UCSD-AML1 (cell line): ENCODE measurements around the gene RPL39L.
"Not testable (repeated sequence)": the region's sequence is repeated elsewhere in the genome, so short reads cannot be mapped to it uniquely, and the experiment has no call there.

Experiments
- DNase-seq: peaks from one replicate; lab custom pipeline; 2025; ENCODE audit not compliant: unreplicated experiment; lab: John Stamatoyannopoulos, UW

RPL39L gene

GRCh38 chr3:187139126-187139894, at the start of gene RPL39L:
RPL39L (minus strand) TSS chr3:187139496; CDS start chr3:187121300, 18,196 bp downstream.
- DNase-seq, result no peak

- no peak for DNase-seq
Observed at GRCh38 chr3:187188931-187189330, 49.6 kb upstream of the RPL39L start.

DNA sequence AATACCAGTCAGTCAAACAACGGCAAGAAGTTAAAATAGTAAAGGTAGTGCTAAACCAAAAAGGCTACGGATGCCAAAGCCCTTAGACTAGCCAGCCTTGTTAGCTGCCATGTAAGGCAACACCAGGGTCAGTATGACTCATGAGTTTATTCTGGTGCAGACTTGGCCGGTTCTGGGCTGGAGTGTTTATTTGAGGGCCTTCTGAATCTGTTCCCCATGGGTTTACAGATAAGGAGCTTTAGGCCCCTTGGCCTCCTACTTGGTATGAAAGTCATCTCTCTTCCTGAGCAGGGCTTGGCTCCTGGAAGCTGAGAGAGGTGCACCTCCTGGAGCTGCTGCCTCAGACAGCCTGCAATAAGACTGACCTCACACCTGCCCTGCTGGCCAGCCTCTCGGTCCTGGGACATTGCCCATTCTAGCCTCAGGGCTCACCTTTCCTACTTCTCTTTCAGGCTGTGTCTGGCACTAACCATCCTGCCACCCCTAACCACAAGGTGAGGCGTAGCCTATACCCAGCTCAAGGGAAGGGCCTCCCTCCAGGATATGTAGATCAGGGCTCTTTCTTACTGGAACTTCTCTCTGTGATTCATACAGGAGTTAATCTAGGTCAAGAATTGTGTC, 47.6 kb upstream of the RPL39L start:
- no peak for DNase-seq

DNA sequence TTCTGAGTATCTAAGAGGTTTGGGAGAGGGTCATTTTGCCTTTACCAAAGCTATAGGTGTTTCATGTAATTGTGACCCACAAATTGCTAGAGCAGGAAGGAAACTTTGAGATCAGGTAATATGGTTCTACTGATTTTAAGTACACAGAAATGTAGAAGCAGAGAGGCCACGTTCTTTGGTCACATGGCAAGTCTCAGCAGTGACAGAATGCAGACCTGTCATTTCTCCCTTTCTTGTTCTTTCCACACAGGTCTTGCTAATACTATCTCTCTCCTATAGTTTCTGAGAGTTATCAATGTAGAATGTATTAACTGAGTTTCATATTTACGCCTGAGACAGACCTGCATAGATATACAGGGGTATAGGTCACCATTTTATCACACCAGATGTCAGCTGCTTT, 47.1 kb upstream of the RPL39L start:
- DNase-seq, result no peak

GRCh38 chr3:187185759-187186158, 46.5 kb upstream of the RPL39L start:
- no peak for DNase-seq

DNA sequence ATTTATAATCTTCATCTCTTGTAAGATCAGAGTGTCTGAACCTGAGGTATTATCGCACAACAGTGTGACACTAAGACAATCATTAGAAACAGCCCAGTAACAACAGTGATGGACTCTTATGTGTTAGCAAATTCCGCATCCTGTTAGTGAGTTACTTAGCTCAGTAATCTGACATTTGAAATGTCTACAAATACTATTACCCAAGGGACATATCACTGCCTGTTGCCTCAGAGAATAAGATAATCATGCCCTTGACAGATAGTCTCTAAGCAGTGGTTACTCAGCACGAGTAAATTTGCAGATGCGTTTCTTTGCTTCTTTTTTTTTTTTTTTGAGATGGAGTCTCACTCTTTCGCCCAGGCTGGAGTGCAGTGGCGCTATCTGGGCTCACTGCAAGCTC, 44.6 kb upstream of the RPL39L start:
- DNase-seq, result no peak

GRCh38 chr3:187183210-187183862, 44.0 kb upstream of the RPL39L start:
- peak; percentile 47 for DNase-seq

GRCh38 chr3:187181454-187182170, 42.3 kb upstream of the RPL39L start:
- DNase-seq, result no peak

DNA sequence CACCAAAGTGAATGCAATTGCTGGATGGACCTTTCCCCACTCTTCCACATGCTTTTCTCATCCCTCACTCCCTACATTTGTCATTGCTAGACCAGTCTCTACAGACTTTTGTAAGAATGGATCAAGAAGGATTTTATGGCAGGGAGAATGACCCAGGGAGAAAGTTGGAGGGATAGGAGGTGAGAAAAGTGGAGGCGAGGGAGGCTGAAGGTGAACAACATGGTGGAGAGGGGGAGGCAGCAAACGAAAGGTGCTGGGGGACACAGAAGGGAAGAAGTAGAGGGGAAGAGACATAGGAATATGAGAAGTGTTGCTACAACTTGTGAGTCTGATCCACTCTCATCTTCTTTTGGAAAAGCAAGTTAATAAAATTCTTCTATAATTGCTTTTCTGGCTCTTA, 33.6 kb upstream of the RPL39L start:
- no peak for DNase-seq

DNA sequence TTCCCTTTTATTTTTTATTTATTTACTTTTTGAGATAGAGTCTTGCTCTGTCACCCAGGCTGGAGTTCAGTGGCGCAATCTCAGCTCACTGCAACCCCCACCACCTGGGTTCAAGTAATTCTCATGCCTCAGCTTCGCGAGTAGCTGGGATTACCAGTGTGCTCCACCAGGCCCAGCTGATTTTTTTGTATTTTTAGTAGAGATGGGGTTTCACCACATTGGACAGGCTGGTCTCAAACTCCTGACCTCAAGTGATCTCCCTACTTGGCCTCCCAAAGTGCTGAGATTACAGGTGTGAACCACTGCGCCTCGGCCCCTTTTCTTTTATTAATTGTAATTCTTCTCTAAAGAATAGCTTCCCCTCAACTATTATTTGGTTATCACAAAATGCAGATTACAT, 31.6 kb upstream of the RPL39L start:
- not testable (repeated sequence) for DNase-seq

DNA sequence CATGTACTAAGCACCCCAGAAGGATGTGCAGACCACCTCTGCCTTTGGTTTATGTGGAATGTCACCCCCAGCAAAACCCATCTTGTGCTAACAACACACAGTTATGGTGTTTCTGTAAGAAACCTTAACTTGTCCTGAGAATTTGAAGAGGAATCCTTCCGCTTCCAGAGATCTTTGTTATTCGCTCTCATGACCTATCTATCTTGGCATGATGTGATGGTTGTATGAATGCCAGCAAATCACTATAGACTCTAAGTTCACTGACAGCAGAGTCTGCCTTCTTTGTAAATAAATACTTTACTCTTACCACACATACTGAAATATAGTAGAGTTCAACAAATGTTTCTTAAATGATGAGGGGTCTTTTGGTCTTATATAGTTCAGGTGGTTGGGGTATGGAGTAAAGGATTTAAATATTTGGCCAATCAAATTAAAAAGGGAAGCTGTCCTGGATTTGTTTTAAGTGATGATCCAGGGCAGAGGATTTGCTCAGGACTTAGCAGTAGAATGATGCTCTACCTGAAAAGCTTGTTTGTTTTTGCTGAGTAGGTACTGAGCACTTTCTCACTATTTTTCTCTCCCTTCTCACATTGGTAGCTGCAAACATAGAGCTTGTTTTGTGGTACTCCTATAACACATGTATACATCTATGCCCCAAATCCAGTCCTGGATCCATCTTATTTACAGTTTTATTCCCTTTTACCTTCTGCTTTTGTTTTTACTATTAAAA, 30.1 kb upstream of the RPL39L start:
- no peak for DNase-seq

DNA sequence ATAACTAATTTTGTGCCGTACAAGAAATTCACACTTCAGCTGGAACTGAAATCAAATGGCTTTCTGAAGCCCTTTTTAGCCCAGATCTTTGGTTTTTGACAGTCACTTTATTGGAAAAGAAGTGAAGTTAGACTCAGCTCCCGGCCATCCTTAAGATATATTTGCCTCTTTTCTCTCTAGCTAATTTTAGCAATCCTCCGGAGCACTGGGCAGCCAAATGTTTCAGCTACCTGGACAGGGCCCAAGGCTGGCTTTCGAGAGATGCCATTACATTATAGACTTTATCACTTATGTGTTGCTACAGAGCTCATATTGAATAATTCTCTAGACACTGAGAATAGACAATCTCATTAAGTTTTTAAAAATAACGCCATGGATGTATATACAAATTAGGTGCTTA, 28.5 kb upstream of the RPL39L start:
- no peak for DNase-seq

DNA sequence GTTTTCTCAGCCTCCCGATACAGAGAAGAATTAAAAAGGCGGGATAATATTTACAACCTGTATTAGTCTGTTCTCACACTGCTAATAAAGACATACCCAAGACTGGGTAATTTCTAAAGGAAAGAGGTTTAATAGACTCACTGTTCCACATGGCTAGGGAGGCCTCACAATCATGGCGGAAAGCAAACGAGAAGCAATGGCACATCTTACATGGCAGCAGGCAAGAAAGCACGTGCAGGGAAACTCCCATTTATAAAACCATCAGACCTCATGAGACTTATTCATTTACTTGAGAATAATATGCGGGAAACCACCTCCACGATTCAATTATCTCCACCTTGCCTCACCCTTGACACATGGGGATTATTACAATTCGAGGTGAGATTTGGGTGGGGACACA, 27.5 kb upstream of the RPL39L start:
- DNase-seq, result no peak

DNA sequence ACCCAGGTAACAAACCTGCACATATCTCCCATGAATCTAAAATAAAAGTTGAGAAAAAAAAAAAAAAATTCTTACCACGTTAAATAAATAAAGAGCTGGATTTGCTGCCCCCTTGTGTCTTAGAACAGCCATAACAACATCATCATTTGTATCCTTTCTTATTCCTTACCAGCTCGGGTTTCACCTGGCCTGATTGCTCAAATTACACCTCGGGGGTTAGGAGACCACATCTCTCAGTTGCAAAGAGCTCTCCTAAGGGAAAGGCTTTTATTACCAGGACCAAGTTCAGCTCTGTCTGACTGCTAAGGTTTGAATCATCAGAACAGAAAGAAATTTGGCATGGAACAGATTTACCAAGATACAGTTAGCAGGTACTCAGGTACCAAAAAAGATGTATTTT, 25.8 kb upstream of the RPL39L start:
- DNase-seq, result no peak

- DNase-seq, result no peak
Observed at GRCh38 chr3:187162265-187162953, 23.1 kb upstream of the RPL39L start.

- no peak for DNase-seq
Observed at GRCh38 chr3:187161556-187161955, 22.3 kb upstream of the RPL39L start.

- peak; percentile 30 for DNase-seq
Observed at GRCh38 chr3:187150599-187150998, 11.3 kb upstream of the RPL39L start.

DNA sequence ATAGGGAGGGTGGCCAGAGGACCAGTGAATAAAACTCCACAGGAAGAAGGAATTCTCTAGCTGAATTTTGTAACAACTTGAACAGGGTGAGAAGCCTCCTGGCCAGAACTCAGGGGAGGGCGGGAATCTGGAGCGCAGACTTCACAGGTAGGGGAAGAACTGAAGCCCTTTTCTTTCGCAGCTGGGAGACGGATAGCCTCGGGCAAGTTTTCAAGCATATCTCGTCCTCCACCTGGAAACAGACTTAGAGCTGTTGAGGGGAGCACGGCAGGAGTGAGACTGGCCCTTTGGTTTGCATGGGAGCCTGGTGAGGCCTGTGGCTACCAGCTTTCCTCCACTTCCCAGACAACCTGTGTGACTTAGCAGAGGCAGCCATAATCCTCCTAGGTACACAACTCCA, 10.9 kb upstream of the RPL39L start:
- no peak for DNase-seq

GRCh38 chr3:187146389-187146788, 7.1 kb upstream of the RPL39L start:
- no peak for DNase-seq

DNA sequence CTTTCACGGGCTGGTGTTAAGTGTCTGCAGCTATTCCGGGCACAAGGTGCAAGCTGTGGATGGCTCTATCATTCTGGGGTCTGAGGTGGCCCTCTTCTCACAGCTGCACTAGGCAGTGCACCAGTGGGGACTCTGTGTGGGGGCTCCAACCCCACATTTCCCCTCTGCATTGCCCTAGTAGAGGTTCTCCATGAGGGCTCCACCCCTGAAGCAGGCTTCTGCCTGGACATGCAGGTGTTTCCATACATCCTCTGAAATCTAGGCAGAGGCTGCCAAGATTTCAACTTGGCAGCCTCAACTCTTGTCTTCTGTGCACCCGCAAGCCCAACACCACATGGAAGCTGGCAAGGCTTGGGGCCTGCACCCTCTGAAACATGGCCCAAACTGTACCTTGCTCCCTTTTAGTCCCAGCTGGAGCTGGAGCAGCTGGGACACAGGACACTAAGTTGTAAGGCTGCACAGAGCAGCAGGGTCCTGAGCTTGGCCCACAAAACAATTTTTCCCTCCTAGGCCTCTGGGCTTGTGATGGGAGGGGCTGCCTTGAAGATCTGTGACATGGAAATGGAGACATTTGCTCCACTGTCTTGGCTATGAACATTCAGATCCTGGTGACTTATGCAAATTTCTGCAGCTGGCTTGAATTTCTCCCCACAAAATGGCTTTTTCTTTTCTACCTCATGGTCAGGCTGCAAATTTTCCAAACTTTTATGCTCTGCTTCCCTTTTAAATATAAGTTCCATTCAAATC, 6.0 kb upstream of the RPL39L start:
- no peak for DNase-seq
